NK-92 treated with Interleukin-12 subunit alpha and Interleukin-12 subunit beta, amount 100 ng/mL, for 24 hours (cell line): Measurements from ENCODE around the gene AATK.

Source experiments
- DNase-seq: peaks from one replicate; lab custom pipeline; 2025; lab: John Stamatoyannopoulos, UW

The AATK gene

GRCh38 chr17:81143717-81144422 is 22.2 kb downstream of the AATK start:
- DNase-seq: no peak

- no peak for DNase-seq
Measured at GRCh38 chr17:81143200-81143527, 22.9 kb downstream of the AATK start.

DNA sequence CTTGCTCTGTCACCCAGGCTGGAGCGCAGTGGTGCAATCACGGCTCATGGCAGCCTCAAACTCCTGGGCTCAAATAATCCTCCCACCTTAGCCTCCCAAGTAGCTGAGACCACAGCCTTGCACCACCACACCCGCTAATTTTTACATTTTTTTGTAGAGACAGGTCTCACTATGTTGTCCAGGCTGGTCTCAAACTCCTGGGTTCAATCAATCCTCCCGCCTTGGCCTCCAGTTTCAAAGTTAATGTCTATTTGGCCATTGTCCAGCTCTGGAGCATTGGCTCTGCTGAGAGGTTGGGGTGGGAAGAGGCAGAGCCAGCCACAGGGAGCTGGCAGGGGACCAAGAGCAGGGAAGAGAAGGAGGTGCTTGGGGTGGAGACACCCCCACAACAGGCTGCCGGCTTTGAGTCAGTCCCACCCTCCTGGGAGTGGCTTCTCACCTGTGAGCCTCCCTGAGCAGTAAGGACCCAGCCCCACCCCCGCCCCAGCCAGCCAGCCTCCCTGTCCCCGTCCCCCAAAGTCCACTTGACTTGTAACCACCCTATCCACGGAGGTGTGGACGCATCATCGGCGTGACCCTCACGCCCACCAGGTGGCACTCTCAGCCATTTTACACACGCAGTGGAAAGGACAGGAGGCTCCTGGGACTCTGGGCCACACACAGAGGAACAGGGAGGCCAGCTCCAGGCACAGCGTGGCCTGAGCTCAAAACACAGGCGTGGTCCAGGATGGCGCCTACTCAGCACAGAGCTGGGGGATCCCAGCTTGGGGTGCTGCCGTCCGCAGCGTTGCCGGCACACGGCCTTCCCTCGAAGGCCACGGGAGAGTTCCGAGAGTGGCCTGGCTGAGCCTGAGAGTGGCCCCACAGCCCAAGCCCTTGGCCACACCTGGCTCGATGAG is 23.5 kb downstream of the AATK start:
- no peak for DNase-seq

- no peak for DNase-seq
Measured at GRCh38 chr17:81140695-81141094, 25.3 kb downstream of the AATK start.

GRCh38 chr17:81140018-81140417 is 26.0 kb downstream of the AATK start:
- no peak for DNase-seq

GRCh38 chr17:81139428-81139827 is 26.6 kb downstream of the AATK start:
- no peak for DNase-seq

- no peak for DNase-seq
Measured at GRCh38 chr17:81138500-81138899, 27.5 kb downstream of the AATK start.

GRCh38 chr17:81138083-81138482 is 27.9 kb downstream of the AATK start:
- DNase-seq: no peak

- DNase-seq: no peak
Measured at GRCh38 chr17:81137248-81137647, 28.8 kb downstream of the AATK start.

DNA sequence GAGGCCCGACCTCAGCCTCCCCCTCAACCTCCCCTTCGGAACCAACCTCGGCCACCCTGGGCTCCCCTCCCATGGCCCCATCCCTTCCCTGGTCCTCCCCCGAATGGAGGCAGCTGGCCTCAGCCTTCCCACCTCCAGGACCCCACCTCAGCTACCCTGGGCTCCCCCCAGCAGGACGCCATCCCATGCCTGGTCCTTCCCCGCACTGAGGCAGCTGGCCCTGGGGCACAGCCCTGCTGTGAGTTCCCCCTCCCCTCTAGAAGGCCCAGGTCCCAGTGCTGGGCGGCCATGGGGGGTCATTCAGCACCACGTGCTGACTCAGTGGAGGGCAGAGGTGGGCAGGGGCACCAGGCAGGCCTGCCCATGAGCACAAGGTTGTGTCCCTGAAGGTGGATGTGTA is 29.7 kb downstream of the AATK start:
- DNase-seq: no peak

DNA sequence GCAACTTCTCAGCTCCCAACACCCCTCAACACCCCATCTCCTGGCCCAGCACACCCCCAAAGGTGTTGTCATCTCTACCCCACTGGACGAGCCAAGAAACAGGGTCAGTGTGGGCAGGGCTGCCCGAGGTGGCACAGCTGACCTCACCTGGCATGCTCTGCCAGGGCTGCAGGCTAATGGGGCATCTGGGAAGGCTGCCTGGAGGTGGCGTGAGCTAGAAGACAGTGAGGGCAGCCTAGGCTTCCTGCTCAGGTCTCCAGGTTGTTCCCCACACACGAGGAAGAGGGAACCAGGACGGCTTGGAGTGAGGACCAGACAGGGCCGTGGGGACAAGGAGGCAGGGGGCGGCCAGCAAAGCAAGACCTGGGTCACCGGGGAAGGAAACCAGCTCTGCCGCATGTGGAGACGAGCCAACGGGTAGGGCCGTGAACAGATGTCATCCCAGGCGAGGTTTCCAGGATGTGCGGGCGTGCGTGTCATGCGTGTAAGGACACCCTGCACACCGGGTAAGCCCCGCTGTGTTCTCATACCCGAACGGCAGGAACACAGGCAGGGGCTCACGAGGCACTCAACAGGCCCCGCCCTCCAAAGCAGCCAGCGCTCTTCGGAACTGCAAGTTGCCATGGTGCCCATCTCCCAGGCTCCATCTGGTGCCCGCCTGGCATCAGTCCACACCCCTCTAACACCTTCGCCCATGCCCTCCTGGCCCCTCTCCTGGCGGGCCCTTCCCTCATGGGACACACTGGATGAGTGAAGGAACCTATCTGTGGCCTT is 30.3 kb downstream of the AATK start:
- DNase-seq: no peak

DNA sequence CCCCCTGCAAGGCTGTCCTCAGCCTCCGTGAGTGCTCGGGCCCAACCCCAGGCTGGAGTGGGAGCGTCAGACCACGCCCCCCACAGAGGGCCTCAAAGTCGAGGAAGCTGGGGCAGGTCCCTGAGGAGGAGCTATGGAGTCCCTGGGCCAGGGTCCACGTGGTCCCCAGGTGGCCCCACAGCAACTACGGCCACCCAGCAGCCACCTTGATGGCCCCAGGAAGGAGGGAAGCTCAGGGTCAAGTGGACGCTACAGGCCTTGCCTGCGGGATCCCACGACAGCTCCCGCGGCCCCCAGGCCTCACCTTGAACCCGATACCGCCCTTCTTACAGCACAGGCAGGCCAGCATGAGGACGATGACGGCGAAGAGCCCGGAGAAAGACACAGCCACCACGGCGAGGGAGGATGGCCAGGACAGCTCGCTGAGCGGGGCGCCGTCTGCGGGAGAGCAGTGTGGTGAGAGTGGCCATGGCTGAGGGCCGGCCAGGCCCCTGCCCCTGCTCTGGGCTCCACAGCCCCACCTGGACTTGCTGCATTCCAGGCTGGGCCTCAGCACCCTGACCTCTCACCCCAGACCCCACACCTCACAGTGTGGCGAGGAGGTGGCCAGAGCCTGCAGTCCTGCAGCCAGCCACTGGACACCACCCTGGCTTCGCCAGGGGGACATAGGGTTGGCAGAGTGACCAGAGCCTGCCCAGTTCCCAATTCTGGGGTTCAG is 31.8 kb downstream of the AATK start:
- no peak for DNase-seq

- no peak for DNase-seq
Measured at GRCh38 chr17:81132770-81133723, 33.0 kb downstream of the AATK start.

DNA sequence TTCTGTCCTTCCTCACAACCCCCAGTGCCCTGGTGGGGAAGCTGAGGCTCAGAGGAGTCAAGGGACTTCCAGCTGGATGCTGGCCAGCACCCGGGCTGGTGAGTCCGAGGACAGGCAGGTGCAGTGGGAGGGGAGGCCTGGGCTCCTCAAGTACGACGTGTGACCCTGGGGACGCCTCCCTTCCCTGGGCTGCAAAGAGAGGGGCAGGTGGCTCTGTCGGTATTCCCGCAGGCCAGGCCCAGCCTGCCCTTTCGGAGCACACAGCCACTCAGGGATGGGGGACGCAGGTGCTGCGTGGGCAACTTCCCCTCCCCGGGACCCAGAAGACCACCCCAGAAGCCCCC is 33.9 kb downstream of the AATK start:
- DNase-seq: no peak

DNA sequence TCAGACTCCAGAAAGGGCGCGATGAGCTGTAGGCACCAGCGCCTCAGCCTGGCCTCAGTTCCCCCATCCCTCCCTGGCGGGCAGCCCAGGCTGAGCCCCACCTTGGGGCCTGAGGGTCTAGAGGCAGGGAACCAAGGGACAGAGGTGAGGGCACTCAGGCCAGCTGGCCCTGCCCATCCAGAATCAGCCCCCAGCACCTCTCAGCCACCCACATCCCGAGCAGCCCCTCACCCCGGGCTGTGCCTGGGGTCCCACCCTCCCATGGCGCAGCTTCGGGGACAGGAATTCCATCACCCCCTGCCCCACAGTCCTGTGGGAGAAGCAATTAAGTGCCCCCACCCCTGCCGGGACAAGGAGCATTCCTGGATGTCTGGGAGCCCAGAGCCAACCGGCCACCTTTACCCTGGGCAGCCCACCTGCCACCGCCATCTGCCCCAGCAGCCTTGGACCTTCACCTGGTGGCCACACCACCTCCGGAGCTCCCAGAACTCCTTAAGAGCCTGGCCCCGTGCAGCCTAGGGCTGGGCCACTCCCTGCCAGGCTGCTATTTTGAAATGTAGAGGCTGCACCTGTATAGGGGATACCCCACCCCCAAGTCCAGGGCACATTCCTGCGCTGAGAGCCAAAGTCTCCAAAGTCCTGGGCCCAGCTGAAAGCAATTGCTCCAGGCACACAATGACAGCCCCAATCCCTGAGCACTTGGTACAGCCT is 34.4 kb downstream of the AATK start:
- no peak for DNase-seq

GRCh38 chr17:81130385-81131361 is 35.3 kb downstream of the AATK start:
- DNase-seq: no peak

- no peak for DNase-seq
Measured at GRCh38 chr17:81129711-81130367, 36.2 kb downstream of the AATK start.

DNA sequence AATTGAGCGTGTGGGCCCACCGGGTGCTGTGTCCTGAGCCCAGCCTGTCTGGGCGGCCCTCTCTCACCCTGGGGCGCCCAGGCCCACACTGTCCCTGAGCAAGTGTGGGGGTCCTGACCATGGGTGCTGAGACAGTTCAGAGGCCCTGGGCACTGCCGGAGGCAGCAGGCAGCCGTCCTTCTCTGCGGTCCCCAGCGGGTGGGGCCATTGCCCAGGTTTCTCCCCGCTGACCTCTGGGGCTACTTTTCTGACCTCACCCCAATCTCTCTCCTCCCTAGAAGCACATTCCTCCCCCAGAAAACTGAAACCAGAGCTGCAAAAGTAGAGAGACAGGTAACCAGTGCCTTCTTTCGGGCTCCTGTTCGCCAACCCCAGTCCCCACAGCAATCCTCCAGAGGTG is 36.7 kb downstream of the AATK start:
- no peak for DNase-seq

- DNase-seq: no peak
Measured at GRCh38 chr17:81128774-81129173, 37.2 kb downstream of the AATK start.
